MCF 10A (cell line): ENCODE data around the gene NTF4. TPM values are rescaled to one million over a fixed set of nuclear protein-coding genes. Genes with fewer than 3 reads are reported as not detected.
A peak's percentile ranks its signal among the peaks of the same experiment; 100 is the strongest.

Experiments
- BruUV-seq: library from RNA; stranded (reverse); fragments of 400-500 nt; replicated peaks from 2 replicates; lab custom pipeline; 2021; lab: Mats Ljungman, UMichigan
- CTCF ChIA-PET: fragments of 300-600 bp; sonication (Branson Sonifier 250); formaldehyde crosslinking; extraction: SDS; loops from one replicate; lab custom pipeline; 2021; ENCODE audit warnings: antibody characterized with exemption, inconsistent platforms; lab: Yijun Ruan, JAX
- POLR2A ChIA-PET: fragments of 300-600, 350-650 bp; sonication (Branson Sonifier 250); formaldehyde crosslinking; extraction: SDS; loops from one replicate; lab custom pipeline; 2020; ENCODE audit warnings: antibody characterized with exemption, inconsistent platforms; lab: Yijun Ruan, JAX
- DNase-seq: peaks from one replicate; pipeline ENCODE4 v3.0.0-alpha.2; 2018; ENCODE audit not compliant: unreplicated experiment
- H3K27ac Mint-ChIP-seq: one replicate; pipeline ENCODE4 v1.8.0; 2022; ENCODE audit warnings: mild to moderate bottlenecking, low read depth, mixed read lengths; ENCODE audit not compliant: unreplicated experiment
- H3K27me3 Mint-ChIP-seq: one replicate; pipeline ENCODE4 v1.8.0; 2022; ENCODE audit warnings: mixed read lengths; ENCODE audit not compliant: insufficient read depth, unreplicated experiment
- H3K36me3 Mint-ChIP-seq: one replicate; pipeline ENCODE4 v1.8.0; 2022; ENCODE audit warnings: mild to moderate bottlenecking, moderate library complexity, mixed read lengths; ENCODE audit not compliant: insufficient read depth, unreplicated experiment
- H3K4me1 Mint-ChIP-seq: one replicate; pipeline ENCODE4 v1.8.0; 2022; ENCODE audit warnings: mixed read lengths; ENCODE audit not compliant: insufficient read depth, unreplicated experiment
- H3K4me3 Mint-ChIP-seq: one replicate; pipeline ENCODE4 v1.8.0; 2022; ENCODE audit warnings: mild to moderate bottlenecking, moderate library complexity, mixed read lengths; ENCODE audit not compliant: unreplicated experiment
- H3K9me3 Mint-ChIP-seq: one replicate; pipeline ENCODE4 v1.8.0; 2022; ENCODE audit warnings: mixed read lengths; ENCODE audit not compliant: unreplicated experiment
- CTCF ChIP-seq: fragments of 200-600 bp; IDR thresholded peaks from one replicate; pipeline ENCODE4 v1.8.0; 2022; ENCODE audit warnings: antibody characterized with exemption, mild to moderate bottlenecking; ENCODE audit not compliant: unreplicated experiment
- intact Hi-C: fragments of 100-400 bp; cut with micrococcal nuclease; formaldehyde crosslinking; loops from 2 replicates; pipeline ENCODE4 v1.14.1; 2022
- total RNA-seq: library from RNA; stranded (reverse); gene quantifications from 2 replicates; pipeline ENCODE4 v1.2.3, GENCODE V29; 2022

Gene NTF4
- total RNA-seq, 1 experiment from 2014 or later, result 7.8 TPM

- Mint-ChIP-seq H3K9me3 (no peaks in the 10 kb centered on the region), H3K4me1 (no peaks in the 10 kb centered on the region), H3K27ac (no peak overlapping the region), H3K4me3 (no peak overlapping the region), H3K36me3 (peaks cover 73% of the 10 kb centered on the region), H3K27me3 (no peaks in the 10 kb centered on the region)
- TSS peak; percentile 17 for BruUV-seq
- no peak for DNase-seq
- TF ChIP-seq CTCF, result no peak
- POLR2A ChIA-PET, result interaction anchor here (0.8 kb wide), 1 partner anchor 35 kb away, joined by 5 read pairs; no protein-coding TSS in a partner anchor
- CTCF ChIA-PET, result interaction anchor here (0.5 to 1.3 kb wide), 8 partner anchors 8 to 322 kb away, joined by 3 to 7 read pairs (median 4); no protein-coding TSS in a partner anchor
- intact Hi-C loops, result no loop called here
Measured at GRCh38 chr19:49107625-49108459, 43.2 kb upstream of the NTF4 start.

- intact Hi-C loops, result no loop called here
- BruUV-seq, result no TSS peak
- Mint-ChIP-seq H3K27ac (no peak overlapping the region), H3K9me3 (no peaks in the 10 kb centered on the region), H3K27me3 (no peaks in the 10 kb centered on the region), H3K4me1 (no peaks in the 10 kb centered on the region), H3K4me3 (no peak overlapping the region), H3K36me3 (peaks cover 84% of the 10 kb centered on the region)
- ChIA-PET CTCF (interaction anchor here (0.5 to 2.2 kb wide), 11 partner anchors 8 to 1819 kb away, joined by 3 to 12 read pairs (median 3); no protein-coding TSS in a partner anchor), POLR2A (interaction anchor here (1.1 kb wide), 1 partner anchor 20 kb away, joined by 4 read pairs; no protein-coding TSS in a partner anchor)
- DNase-seq, result peak; percentile 71
- TF ChIP-seq CTCF, result peak; percentile 75
Measured at GRCh38 chr19:49106648-49107135, 42.1 kb upstream of the NTF4 start.

- intact Hi-C loops, result no loop called here
- Mint-ChIP-seq H3K36me3 (peaks cover 88% of the 10 kb centered on the region), H3K4me1 (no peaks in the 10 kb centered on the region), H3K27me3 (no peaks in the 10 kb centered on the region), H3K9me3 (no peaks in the 10 kb centered on the region), H3K27ac (no peak overlapping the region), H3K4me3 (no peak overlapping the region)
- no TSS peak for BruUV-seq
- ChIA-PET POLR2A (interaction anchor here (0.6 to 1.6 kb wide), 3 partner anchors 10 to 170 kb away, joined by 3 to 7 read pairs (median 3); partner anchors contain the start of gene LIN7B), CTCF (interaction anchor here (0.6 to 1.3 kb wide), 6 partner anchors 9 to 95 kb away, joined by 3 to 5 read pairs (median 3); no protein-coding TSS in a partner anchor)
- no peak for DNase-seq
- TF ChIP-seq CTCF, result no peak
Measured at GRCh38 chr19:49104229-49104864, 39.7 kb upstream of the NTF4 start.
